Measurements from ENCODE around the gene LHFPL6. TPM values are rescaled to one million over a fixed set of nuclear protein-coding genes. Genes with fewer than 3 reads are reported as not detected.
A peak's percentile ranks its signal among the peaks of the same experiment; 100 is the strongest.

Gene LHFPL6
- total and polyA plus RNA-seq, 8 donors: 1.8 to 13.4 (median 7.1) TPM

DNA sequence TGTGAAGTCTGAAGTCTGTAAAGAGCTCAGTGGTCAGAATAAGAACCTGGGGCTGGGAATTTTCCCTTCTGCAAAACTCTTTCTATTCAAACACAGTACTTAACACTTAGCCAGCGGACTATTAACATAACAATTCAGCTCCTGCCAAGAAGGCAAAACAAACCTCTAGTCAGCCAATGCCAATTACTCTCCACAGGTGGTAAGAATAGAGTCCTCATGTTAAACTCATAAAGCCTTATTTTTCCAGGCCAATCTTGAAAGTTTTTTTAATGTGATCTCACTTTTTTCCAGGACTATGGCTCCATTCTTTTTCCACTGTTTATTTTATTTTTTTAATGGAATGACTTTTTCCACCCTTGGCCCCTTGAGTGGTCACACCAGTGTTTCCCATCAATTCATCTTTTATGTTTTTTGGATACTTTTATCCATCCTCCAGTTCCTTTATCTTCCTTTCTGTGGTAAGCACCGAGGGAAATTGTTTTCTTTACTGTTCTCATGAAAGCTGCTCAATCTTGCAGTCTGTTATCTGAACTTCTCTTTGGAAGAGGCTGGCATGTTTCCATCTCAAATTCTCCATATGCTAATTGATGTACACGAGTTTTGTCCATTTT, 217.3 kb downstream of the LHFPL6 start:
- no peak for TF ChIP-seq CTCF (IDR thresholded peaks at IDR 0.05)

DNA sequence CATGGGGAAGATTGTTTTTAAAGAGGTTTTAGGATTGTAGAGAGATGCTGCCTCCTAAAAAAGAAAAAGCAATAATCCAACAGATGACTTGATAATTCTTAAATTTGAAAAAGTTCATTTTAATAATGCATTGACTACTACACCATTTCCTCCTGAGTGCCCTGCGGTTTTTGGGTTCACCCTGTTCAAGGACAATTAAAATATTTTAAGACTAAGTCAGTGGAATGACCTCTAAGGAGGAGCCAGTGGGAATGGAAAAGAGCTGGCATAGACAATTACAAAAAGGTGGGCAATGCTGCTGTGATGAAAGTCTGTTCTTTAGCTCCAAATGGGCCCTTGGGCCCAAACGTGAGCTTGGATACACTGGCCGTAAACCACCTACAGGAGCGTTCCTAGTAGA, 217.8 kb downstream of the LHFPL6 start:
- Histone ChIP-seq H3K4me1 (no peaks in the 10 kb centered on the region), H3K36me3 (no peaks in the 10 kb centered on the region), H3K9me3 (no peaks in the 10 kb centered on the region), H3K27ac (no peak overlapping the region), H3K27me3 (no peaks in the 10 kb centered on the region), H3K4me3 (no peak overlapping the region)
- intact Hi-C loops (cut with DNase I): no loop called here
- no peak for ATAC-seq
- no peak for TF ChIP-seq CTCF (IDR thresholded peaks at IDR 0.05)
- WGBS, 2 donors: 85 to 89% methylated on average over 4 of the region's 4 CpGs
- FAIRE-seq: no peak
- no peak for DNase-seq

More for the DNA sequence above, 217.3 kb downstream of the LHFPL6 start:
- Histone ChIP-seq H3K9me3 (no peaks in the 10 kb centered on the region), H3K27ac (no peak overlapping the region), H3K27me3 (no peaks in the 10 kb centered on the region), H3K36me3 (no peaks in the 10 kb centered on the region), H3K4me3 (no peak overlapping the region), H3K4me1 (no peaks in the 10 kb centered on the region)
- intact Hi-C loops (cut with DNase I): no loop called here
- WGBS, 2 donors: 21 to 28% methylated on average over 3 of the region's 3 CpGs
- FAIRE-seq: no peak
- peak in 3 of 4 donors; percentile 70 to 78 (median 75) for ATAC-seq
- DNase-seq: no peak

DNA sequence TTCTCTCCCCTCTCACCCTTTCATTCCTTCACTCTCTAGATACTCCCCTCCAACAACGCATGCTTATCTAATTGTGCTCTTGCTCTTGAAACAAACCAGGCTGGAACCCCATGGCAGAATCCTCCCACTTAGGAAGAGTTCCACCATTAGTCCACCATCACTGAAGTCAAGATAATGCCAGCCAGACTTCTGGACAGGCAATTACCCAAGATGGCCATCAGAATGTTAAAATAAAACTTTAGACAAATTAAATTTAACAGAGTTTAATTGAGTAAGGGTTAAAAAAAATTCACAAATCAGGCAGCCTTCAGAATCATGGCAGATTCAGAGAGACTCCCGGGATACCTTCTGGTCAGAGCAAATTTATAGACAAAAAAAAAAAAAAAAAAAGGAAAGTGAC, 221.5 kb downstream of the LHFPL6 start:
- 78 to 85% methylated on average over 2 of the region's 2 CpGs for WGBS, 2 donors
- ATAC-seq (no peak), FAIRE-seq (no peak), DNase-seq (no peak)
- Histone ChIP-seq H3K27ac (no peak overlapping the region), H3K9me3 (no peaks in the 10 kb centered on the region), H3K36me3 (no peaks in the 10 kb centered on the region), H3K4me1 (no peaks in the 10 kb centered on the region), H3K27me3 (no peaks in the 10 kb centered on the region), H3K4me3 (no peak overlapping the region)
- intact Hi-C loops (cut with DNase I): no loop called here
- TF ChIP-seq CTCF (IDR thresholded peaks at IDR 0.05): no peak

DNA sequence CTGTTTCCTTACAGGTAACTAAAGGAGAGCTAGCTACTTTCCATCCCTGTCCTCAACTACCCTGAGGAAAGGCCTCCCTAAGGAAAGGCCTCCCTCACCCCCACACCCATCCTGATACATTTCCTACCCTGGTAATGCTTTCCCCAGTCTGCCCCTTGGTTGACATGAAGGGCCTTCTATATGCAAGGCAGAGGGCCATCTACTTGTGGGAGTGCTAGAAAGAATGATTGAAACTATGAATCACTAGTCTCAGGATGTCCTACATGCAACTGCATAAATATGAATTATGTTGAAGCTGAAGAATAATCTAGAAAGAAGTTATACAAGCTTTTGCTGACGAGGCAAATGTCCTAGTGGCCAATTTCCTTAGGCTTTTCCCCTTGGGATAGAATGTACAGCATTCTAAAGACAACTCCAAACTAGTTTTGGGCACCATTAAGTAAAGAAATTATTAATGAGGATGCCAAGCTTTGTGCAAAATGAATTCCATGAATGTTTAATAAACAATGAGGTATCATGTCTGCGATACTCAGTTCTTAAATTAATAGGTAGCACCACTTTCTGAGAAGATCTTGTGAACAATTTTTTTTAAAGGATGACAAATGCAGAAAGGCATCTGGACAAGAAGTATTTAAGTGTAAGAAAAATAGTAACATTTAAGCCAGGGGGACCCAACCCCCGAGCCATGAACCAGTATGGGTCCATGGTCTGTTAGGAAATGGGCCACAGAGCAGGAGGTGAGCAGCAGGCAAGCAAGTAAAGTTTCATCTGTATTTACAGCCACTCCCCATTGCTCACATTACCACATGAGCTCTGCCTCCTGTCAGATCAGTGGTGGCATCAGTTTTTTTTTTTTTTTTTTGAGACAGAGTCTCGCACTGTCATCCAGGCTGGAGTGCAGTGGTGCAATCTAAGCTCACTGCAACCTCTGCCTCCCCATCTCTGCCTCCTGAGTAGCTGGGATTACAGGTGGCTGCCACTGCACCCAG, 223.0 kb downstream of the LHFPL6 start:
- 82 to 84% methylated on average over 4 of the region's 4 CpGs for WGBS, 2 donors
- Histone ChIP-seq H3K36me3 (no peaks in the 10 kb centered on the region), H3K27ac (no peak overlapping the region), H3K9me3 (no peaks in the 10 kb centered on the region), H3K27me3 (no peaks in the 10 kb centered on the region), H3K4me1 (no peaks in the 10 kb centered on the region), H3K4me3 (no peak overlapping the region)
- ATAC-seq (no peak), DNase-seq (no peak), FAIRE-seq (no peak)
- TF ChIP-seq CTCF (IDR thresholded peaks at IDR 0.05): no peak
- intact Hi-C loops (cut with DNase I): no loop called here
